Measurements from ENCODE around the gene TSPYL2. TPM values are rescaled to one million over a fixed set of nuclear protein-coding genes. Genes with fewer than 3 reads are reported as not detected.

The TSPYL2 gene
- total and polyA plus RNA-seq, 2 of the 8 experiments (the other 6 are each of a cell fraction or from before 2014, with no cell fraction given): 13.4 to 13.7 TPM

DNA sequence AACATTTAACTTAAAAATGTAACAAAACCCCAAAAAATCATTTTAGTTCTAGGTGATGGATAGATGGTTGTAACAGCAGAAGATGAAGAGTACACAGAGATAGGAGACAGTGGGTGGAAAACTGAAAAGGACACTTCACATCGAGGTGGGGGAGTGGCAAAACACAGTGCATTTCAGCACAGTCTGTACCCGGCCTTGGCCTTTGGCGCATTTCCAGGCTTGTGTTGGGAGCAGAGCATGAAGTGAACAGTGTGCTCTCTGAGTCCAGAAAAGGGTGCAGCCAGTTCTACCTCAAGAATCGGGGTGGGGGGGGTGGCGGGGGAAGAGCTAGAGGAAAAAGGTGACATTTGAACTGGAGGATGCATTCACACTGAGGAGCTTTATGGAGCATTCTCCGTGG lies 4.3 kb downstream of the TSPYL2 start:
- Histone ChIP-seq H3K23me2 (ENCODE audit: low read depth, low read length) (peaks cover 4% of the 10 kb centered on the region; the same call in 1 of the 2 replicates), H3K36me3 (ENCODE audit: control insufficient read depth in 2 of 4, insufficient read depth in 4 of 4, low read length in 3 of 4) (peaks cover 6 to 32% (median 17%) of the 10 kb centered on the region in 4 experiments; a peak in 7 of 8 replicates), H3K56ac (replicated peaks; ENCODE audit: insufficient read length, low read depth, low read length) (no peak overlapping the region), H2BK120ac (replicated peaks; ENCODE audit: low read depth, low read length) (no peak overlapping the region), H3K14ac (ENCODE audit: insufficient read length) (no peak overlapping the region), H4K20me1 (replicated peaks in 1 of 2; ENCODE audit: control insufficient read depth in 1 of 2, insufficient read depth in 2 of 2, low read length in 2 of 2) (peaks cover 0 to 9% of the 10 kb centered on the region in 2 experiments), H3K4me3 (ENCODE audit: extremely low read depth in 1 of 4, insufficient read depth in 2 of 4, low read depth in 3 of 4, low read length in 4 of 4) (no peak overlapping the region), H3K27me3 (replicated peaks in 1 of 4; ENCODE audit: control insufficient read depth in 3 of 4, extremely low read depth in 1 of 4, insufficient read depth in 3 of 4, low read length in 3 of 4) (no peaks in the 10 kb centered on the region), H2BK15ac (ENCODE audit: low read length) (no peak overlapping the region), H3K27ac (ENCODE audit: low read depth, low read length) (no peak overlapping the region), H2BK12ac (ENCODE audit: low read depth, low read length) (no peak overlapping the region), H3K9ac (replicated peaks in 1 of 4; ENCODE audit: extremely low read depth in 1 of 4, low read depth in 3 of 4, low read length in 3 of 4) (no peak overlapping the region), H4K5ac (ENCODE audit: insufficient read length, low read depth, low read length) (no peak overlapping the region), H3K4me2 (ENCODE audit: insufficient read depth in 1 of 2, low read depth in 2 of 2, low read length in 2 of 2) (no peak overlapping the region), H2BK5ac (ENCODE audit: low read depth, low read length) (no peak overlapping the region), H2BK20ac (ENCODE audit: low read length) (no peak overlapping the region), H4K91ac (replicated peaks; ENCODE audit: insufficient read length, low read length) (no peak overlapping the region), H3K4me1 (replicated peaks in 1 of 4; ENCODE audit: control insufficient read depth in 3 of 4, insufficient read depth in 4 of 4, low read length in 3 of 4) (peaks cover 0 to 2% (median under 1%) of the 10 kb centered on the region in 4 experiments; a peak in 2 of 7 replicates), H2AFZ (ENCODE audit: low read length) (no peak overlapping the region), H3K18ac (ENCODE audit: extremely low read depth, low read length) (no peak overlapping the region), H3K4ac (replicated peaks; ENCODE audit: insufficient read length, low read depth, low read length) (no peak overlapping the region), H3K23ac (ENCODE audit: insufficient read length) (no peak overlapping the region), H3K79me2 (ENCODE audit: control insufficient read depth in 1 of 2, insufficient read depth in 2 of 2, low read length in 2 of 2) (peaks cover 0 to 11% of the 10 kb centered on the region in 2 experiments; a peak in 2 of 4 replicates), H2AK5ac (ENCODE audit: low read depth, low read length) (no peak overlapping the region), H3K9me3 (ENCODE audit: insufficient read depth in 2 of 2, low read depth in 1 of 2, low read length in 1 of 2) (no peaks in the 10 kb centered on the region), H3K79me1 (ENCODE audit: low read depth, low read length) (no peaks in the 10 kb centered on the region; the same call in 1 of the 2 replicates), H4K8ac (ENCODE audit: extremely low read depth, insufficient read depth, low read length) (no peak overlapping the region)
- TF ChIP-seq CEBPB (IDR thresholded peaks at IDR 0.05; ENCODE audit: low read depth, low read length) (no peak), ATF2 (IDR thresholded peaks at IDR 0.05; ENCODE audit: low read length) (no peak)
- FAIRE-seq (no peak), DNase-seq (ENCODE audit: low read depth in 1 of 2, low spot score in 2 of 2) (no peak)
- POLR2A ChIA-PET (ENCODE audit: partially characterized antibody): interaction anchor here (0.6 kb wide), 1 partner anchor 38 kb away, joined by 3 read pairs; no protein-coding TSS in a partner anchor
- CTCF ChIA-PET (ENCODE audit: partially characterized antibody): interaction anchor here (0.8 to 1.4 kb wide), 2 partner anchors 13 to 15 kb away, joined by 3 read pairs; no protein-coding TSS in a partner anchor
- 75% methylated on average over 6 of the region's 6 CpGs; no CpG with 5 or more reads in 1 of the 2 experiments for WGBS, 2 experiments (ENCODE audit: extremely low coverage in 1 of 2, insufficient coverage in 1 of 2, insufficient read length in 1 of 2, insufficient replicate concordance in 2 of 2, low coverage in 1 of 2, low lambda C conversion rate in 2 of 2, missing lambda C conversion rate in 1 of 2)
